Activated CD8-positive, alpha-beta memory T cell treated with anti-CD3 and anti-CD28 coated beads, Interleukin-2, amount 10 ng/mL, durations not matched to agents 7 days and 5 days (primary cell): ENCODE data around the gene PCSK4. TPM values are rescaled to one million over a fixed set of nuclear protein-coding genes. Genes with fewer than 3 reads are reported as not detected.

Experiments
- ATAC-seq: fragments of 150-1000 bp; cut with Tn5 transposase; one replicate; pipeline ENCODE4 v1.10.0; 2021; ENCODE audit warnings: moderate library complexity
- CTCF ChIA-PET: fragments of 350-600 bp; sonication (Branson Sonifier 250); formaldehyde crosslinking; loops from one replicate; lab custom pipeline; 2021; ENCODE audit warnings: antibody characterized with exemption; lab: Charles Lee
- DNase-seq: peaks from one replicate; pipeline ENCODE4 v3.0.0-alpha.2; 2020
- H3K27ac Mint-ChIP-seq: one replicate; pipeline ENCODE4 v1.8.0; 2021; ENCODE audit warnings: mild to moderate bottlenecking, mixed read lengths
- H3K27me3 Mint-ChIP-seq: one replicate; pipeline ENCODE4 v1.8.0; 2021; ENCODE audit warnings: mixed read lengths
- H3K36me3 Mint-ChIP-seq: one replicate; pipeline ENCODE4 v1.8.0; 2021; ENCODE audit warnings: mild to moderate bottlenecking, mixed read lengths
- H3K4me1 Mint-ChIP-seq: one replicate; pipeline ENCODE4 v1.8.0; 2021; ENCODE audit warnings: mixed read lengths
- H3K4me3 Mint-ChIP-seq: one replicate; pipeline ENCODE4 v1.8.0; 2021; ENCODE audit warnings: mild to moderate bottlenecking, moderate library complexity, mixed read lengths
- H3K9me3 Mint-ChIP-seq: one replicate; pipeline ENCODE4 v1.8.0; 2022; ENCODE audit warnings: low read depth, mixed read lengths
- total RNA-seq, 2 experiments: library from RNA; stranded (reverse); gene quantifications; one replicate each; pipeline ENCODE4 v1.2.3, GENCODE V29; 2021

The PCSK4 gene
- total RNA-seq, 2 experiments from 2014 or later, result 1.5 to 4.4 TPM

GRCh38 chr19:1452802-1453524 lies 37.2 kb downstream of the PCSK4 start:
- no peak overlapping the region for H3K27ac Mint-ChIP-seq
- no peaks in the 10 kb centered on the region for H3K36me3 Mint-ChIP-seq
- H3K9me3 Mint-ChIP-seq, result no peaks in the 10 kb centered on the region
- peaks cover 15% of the 10 kb centered on the region for H3K4me1 Mint-ChIP-seq
- ATAC-seq (no peak), DNase-seq (no peak)
- H3K27me3 Mint-ChIP-seq, result peaks cover 55% of the 10 kb centered on the region
- H3K4me3 Mint-ChIP-seq, result no peak overlapping the region
- CTCF ChIA-PET, result interaction anchor here (1.2 to 2.1 kb wide), 3 partner anchors 8 to 93 kb away, joined by 3 to 11 read pairs (median 3); no protein-coding TSS in a partner anchor

DNA sequence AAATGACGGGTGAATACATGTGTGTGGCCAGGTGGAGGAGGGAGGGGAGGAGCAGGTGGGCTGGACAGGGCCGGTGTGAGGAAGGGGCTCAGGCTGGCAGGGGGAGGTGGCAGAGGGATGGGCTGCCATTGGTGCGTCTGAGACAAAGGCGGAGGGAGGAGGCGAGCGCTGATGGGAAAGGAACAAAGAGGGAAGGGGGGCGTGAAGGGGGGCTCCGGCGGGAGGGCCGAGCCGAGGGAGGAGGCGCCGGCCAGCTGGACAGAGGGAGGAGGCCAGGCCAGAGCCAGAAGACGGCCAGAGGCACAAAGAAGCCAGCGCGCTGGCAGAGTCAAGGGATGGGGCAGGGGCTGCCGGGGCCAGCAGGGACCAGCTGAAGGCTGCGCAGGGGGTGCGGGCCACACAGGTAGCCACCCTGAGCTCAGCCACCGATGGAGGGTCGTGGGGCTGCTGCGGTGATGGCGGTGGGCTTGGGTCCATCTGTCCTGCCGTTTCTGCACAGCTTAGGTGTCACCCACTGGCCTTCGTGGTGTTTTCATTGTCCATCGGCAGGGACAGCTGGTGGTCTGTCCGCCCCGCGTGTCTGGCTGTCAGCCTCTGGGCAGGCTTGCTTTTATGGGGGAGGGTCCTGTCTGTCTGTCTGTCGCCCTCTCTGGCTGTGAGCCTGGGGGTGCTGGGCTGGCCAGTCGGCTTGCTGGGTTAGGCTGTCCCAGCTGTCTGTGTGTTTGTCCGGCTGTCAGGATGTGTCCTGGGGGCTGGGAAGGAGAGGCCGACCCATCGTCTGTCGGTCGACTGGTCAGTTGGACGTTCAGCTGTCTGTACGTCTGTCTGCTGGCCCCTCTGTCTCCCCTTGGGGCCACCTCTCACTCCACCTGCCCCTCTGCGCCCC lies 38.0 kb downstream of the PCSK4 start:
- Mint-ChIP-seq H3K27me3 (peaks cover 58% of the 10 kb centered on the region), H3K27ac (no peak overlapping the region), H3K4me3 (no peak overlapping the region), H3K36me3 (no peaks in the 10 kb centered on the region), H3K9me3 (no peaks in the 10 kb centered on the region), H3K4me1 (peaks cover 15% of the 10 kb centered on the region)
- no peak for DNase-seq
- ATAC-seq, result no peak
- CTCF ChIA-PET, result interaction anchor here (1.4 kb wide), 1 partner anchor 94 kb away, joined by 3 read pairs; no protein-coding TSS in a partner anchor

DNA sequence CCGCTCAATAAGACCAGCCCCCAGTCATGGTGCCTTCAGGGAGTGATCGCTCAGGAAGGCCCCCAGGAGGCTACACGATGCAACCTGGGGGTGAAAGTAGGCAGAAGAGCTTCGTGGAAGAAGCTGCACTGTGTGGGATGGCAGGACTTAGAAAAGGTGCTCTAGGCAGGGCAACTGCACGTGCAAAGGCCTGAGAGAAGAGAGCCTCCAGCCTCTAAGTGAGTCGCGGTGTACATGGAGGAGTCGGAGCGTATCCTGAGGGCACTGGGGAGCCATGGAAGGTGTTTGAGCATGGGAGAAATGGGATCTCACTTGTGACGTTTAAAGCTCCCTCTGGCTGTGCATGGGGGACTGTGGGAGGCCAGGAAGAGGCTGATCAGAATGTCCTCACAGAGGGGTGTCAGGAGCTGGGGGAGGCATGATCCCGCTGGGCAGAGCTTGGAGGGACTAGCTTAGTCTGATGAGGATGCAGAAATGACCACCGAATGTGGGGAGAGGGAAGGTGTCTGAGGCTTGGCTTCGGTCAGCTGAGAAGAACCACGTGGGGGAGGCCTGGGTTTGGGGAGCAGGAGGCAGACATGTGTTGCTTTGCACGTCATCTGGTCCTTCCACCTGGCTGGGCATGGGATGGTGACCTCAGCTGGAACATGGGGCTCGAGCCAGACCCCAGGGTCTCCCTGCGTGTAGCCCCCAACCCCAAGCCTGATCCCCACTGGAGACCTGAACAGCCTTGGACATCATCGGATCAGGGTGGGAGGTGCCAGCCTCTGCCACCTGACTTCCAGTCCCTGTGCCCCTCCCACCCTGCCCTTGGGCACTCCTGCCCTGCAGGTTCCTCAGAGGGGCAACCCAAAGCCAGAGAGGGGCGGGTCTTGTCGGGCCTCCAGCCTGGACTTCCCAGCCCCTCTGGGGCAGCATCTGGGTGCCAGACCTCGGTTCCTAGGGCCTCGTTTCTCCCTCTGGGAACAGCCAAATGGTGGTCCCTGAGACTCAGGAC lies 39.1 kb downstream of the PCSK4 start:
- H3K27me3 Mint-ChIP-seq, result peaks cover 62% of the 10 kb centered on the region
- ATAC-seq (no peak), DNase-seq (no peak)
- H3K4me1 Mint-ChIP-seq, result peaks cover 15% of the 10 kb centered on the region
- no peaks in the 10 kb centered on the region for H3K36me3 Mint-ChIP-seq
- no peak overlapping the region for H3K4me3 Mint-ChIP-seq
- no peaks in the 10 kb centered on the region for H3K9me3 Mint-ChIP-seq
- CTCF ChIA-PET, result interaction anchor here (0.8 to 1.6 kb wide), 2 partner anchors 12 to 15 kb away, joined by 3 to 4 read pairs; no protein-coding TSS in a partner anchor
- no peak overlapping the region for H3K27ac Mint-ChIP-seq

- Mint-ChIP-seq H3K27me3 (peaks cover 55% of the 10 kb centered on the region), H3K9me3 (no peaks in the 10 kb centered on the region), H3K4me3 (no peak within 1 kb of the TSS), H3K27ac (no peak within 1 kb of the TSS), H3K4me1 (peaks cover 13% of the 10 kb centered on the region), H3K36me3 (no peaks in the 10 kb centered on the region)
- ATAC-seq, result peak; percentile 25
- DNase-seq, result no peak
- CTCF ChIA-PET, result interaction anchor here (0.8 to 1.6 kb wide), 2 partner anchors 11 to 16 kb away, joined by 3 to 4 read pairs; no protein-coding TSS in a partner anchor
Measured at GRCh38 chr19:1449467-1450442, 40.4 kb downstream of the PCSK4 start, which contains the start of gene APC2. Gene APC2, plus strand, starts transcription at chr19:1450121. Its CDS starts 2,881 bp downstream, at chr19:1453002.

DNA sequence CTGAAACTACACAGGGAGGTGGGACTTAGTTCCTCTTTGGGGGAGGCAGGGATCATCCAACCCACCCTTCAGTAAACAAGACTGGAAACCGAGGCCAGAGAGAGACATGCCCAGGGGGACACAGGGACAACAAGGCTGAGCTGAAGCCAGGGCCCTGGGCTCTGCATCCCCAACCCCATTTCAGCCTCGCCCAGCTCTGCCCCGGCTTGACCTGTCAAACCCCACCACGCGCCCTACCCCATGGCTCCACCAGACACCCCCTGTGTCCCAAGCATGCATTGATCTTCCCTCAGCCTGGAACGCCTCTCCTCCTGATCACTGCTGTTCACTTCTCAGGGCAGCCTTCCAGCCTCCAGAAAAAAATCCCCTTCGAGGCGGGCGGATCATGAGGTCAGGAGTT lies 42.2 kb downstream of the PCSK4 start:
- DNase-seq (no peak), ATAC-seq (no peak)
- no peaks in the 10 kb centered on the region for H3K36me3 Mint-ChIP-seq
- no peaks in the 10 kb centered on the region for H3K9me3 Mint-ChIP-seq
- peaks cover 18% of the 10 kb centered on the region for H3K4me1 Mint-ChIP-seq
- H3K4me3 Mint-ChIP-seq, result no peak overlapping the region
- peaks cover 48% of the 10 kb centered on the region for H3K27me3 Mint-ChIP-seq
- CTCF ChIA-PET, result no interaction called here
- H3K27ac Mint-ChIP-seq, result no peak overlapping the region

DNA sequence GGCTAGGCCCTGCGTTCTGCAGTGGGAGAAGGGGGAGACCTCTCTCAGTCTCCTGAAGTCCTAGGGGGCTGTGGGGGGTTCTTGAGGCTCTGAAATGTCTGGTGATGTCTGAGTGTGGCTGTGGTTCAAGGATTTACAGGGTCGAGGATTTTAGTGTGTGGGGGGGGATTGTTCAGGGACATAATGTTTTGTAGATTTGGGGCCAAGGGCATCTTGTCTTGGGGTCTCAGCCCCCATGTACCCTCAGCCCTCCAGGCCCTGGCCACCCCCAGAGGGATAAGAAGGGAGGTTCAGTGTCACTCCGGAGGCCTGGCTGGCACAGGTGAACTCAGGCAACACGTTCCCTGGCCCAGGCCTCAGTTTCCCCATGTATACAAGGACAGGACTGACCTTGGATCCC lies 42.6 kb downstream of the PCSK4 start:
- DNase-seq (no peak), ATAC-seq (no peak)
- H3K9me3 Mint-ChIP-seq, result no peaks in the 10 kb centered on the region
- CTCF ChIA-PET, result interaction anchor here (1.0 kb wide), 1 partner anchor 24 kb away, joined by 3 read pairs; no protein-coding TSS in a partner anchor
- H3K27me3 Mint-ChIP-seq, result peaks cover 48% of the 10 kb centered on the region
- H3K4me1 Mint-ChIP-seq, result peaks cover 20% of the 10 kb centered on the region
- no peak overlapping the region for H3K27ac Mint-ChIP-seq
- H3K4me3 Mint-ChIP-seq, result no peak overlapping the region
- H3K36me3 Mint-ChIP-seq, result peaks cover 3% of the 10 kb centered on the region

- H3K27me3 Mint-ChIP-seq, result peaks cover 46% of the 10 kb centered on the region
- H3K4me1 Mint-ChIP-seq, result peaks cover 20% of the 10 kb centered on the region
- H3K9me3 Mint-ChIP-seq, result no peaks in the 10 kb centered on the region
- no peak for ATAC-seq
- H3K27ac Mint-ChIP-seq, result no peak overlapping the region
- peaks cover 9% of the 10 kb centered on the region for H3K36me3 Mint-ChIP-seq
- CTCF ChIA-PET, result interaction anchor here (0.7 to 1.0 kb wide), 3 partner anchors 25 to 314 kb away, joined by 3 read pairs; no protein-coding TSS in a partner anchor
- DNase-seq, result no peak
- H3K4me3 Mint-ChIP-seq, result no peak overlapping the region
Measured at GRCh38 chr19:1446713-1447481, 43.3 kb downstream of the PCSK4 start.

DNA sequence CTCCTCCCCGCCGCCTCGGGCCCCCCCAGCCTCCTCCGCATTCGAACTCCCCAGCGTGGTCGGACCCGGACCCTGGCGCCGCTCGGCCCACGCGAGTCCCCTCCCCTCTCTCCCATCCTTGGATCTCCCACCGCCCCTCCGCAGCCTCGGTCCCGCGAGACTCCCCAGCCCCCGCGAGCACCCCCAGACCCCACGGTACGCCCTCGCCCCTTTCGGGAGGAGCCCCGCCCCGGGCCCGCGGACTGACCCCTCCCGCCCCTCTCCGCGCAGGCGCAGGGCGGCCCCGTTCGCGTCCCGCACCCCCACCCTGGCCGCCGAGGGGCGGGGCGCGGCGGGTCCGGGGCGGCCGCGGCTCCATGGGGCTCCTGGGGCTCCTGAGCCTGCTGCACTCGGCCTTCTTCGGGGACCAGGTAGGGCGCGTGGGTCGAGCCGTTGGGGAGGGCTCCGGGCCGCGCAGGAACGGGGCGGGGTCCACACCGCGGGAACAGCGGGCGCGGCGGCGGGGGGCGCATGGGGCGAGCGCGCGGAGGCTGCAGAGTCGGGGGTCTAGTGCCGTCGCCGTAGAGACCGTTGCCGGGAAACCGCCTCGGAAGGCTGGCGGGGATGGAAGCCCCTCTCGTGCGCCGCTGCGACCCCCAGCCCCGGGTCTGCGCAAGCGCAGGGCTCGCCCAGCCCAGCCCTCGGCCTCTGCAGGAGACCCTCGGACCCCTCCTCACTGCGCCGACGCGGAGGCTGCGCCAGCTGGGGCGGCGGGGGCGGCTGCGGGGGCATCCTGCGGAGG lies 44.0 kb downstream of the PCSK4 start:
- peaks cover 40% of the 10 kb centered on the region for H3K27me3 Mint-ChIP-seq
- peaks cover 24% of the 10 kb centered on the region for H3K4me1 Mint-ChIP-seq
- ATAC-seq (no peak), DNase-seq (no peak)
- CTCF ChIA-PET, result interaction anchor here (0.9 to 2.1 kb wide), 13 partner anchors 8 to 732 kb away, joined by 3 to 11 read pairs (median 5); no protein-coding TSS in a partner anchor
- H3K27ac Mint-ChIP-seq, result no peak overlapping the region
- peaks cover 17% of the 10 kb centered on the region for H3K36me3 Mint-ChIP-seq
- no peaks in the 10 kb centered on the region for H3K9me3 Mint-ChIP-seq
- H3K4me3 Mint-ChIP-seq, result no peak overlapping the region

DNA sequence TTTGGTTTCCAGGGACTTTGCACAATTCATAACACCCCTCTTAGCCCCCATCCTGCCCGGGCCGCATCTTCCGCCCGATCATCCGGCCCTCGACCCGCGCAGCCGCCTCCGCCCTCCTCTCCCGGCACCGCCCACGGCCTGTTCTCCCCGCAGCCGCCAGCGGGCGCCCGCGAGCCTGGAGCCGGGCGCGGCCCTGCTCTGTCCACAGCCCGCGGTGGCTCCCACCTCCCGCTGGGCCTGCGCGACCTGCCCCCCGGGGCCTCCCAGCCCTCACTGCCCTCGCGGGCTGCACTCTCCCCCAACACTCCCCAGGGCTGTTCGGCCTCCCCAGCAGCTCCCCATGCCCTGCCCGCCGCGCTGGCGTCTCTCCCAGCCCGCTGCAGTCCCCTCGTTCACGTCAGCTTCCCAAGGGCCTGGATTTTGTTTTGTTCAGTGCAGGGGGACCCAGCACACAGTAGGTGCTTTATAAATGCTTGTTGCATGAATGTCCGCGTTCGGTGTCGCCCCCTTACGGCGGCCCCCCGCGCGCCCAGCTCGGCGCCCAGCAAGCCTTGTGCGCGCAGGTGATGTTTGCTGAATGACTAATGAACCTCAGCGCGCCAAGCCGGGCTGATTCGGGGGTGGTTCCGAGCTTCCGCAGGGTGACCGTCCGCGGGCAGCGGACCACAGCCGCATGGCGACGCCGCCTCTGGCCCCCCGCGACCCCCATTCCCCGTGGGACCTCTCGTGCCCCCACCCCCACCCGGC lies 44.8 kb downstream of the PCSK4 start:
- CTCF ChIA-PET, result interaction anchor here (0.8 to 2.1 kb wide), 17 partner anchors 8 to 732 kb away, joined by 3 to 11 read pairs (median 4); partner anchors contain the start of genes PCSK4 and REEP6
- ATAC-seq (peak; percentile 90), DNase-seq (peak; percentile 86)
- Mint-ChIP-seq H3K9me3 (no peaks in the 10 kb centered on the region), H3K36me3 (peaks cover 25% of the 10 kb centered on the region), H3K4me3 (peak overlapping the region; percentile 72), H3K27me3 (peaks cover 32% of the 10 kb centered on the region), H3K27ac (peak overlapping the region; percentile 75), H3K4me1 (peaks cover 30% of the 10 kb centered on the region)
